ENCODE data around the gene HK1. TPM values are rescaled to one million over a fixed set of nuclear protein-coding genes. Genes with fewer than 3 reads are reported as not detected.
"Not testable (repeated sequence)": the region's sequence is repeated elsewhere in the genome, so short reads cannot be mapped to it uniquely, and the experiment has no call there.

HK1 gene
- total RNA-seq, 4 donors from 2014 or later, result 12.5 to 47.0 (median 12.6) TPM

- Histone ChIP-seq H3K9me3 (no peaks in the 10 kb centered on the region), H3K4me3 (no peak overlapping the region), H3K27ac (no peak overlapping the region), H3K36me3 (peaks cover 0 to 54% (median 0%) of the 10 kb centered on the region in 3 donors), H3K4me1 (no peaks in the 10 kb centered on the region), H3K27me3 (no peaks in the 10 kb centered on the region)
- TF ChIP-seq POLR2A (IDR thresholded peaks at IDR 0.05) (no peak), CTCF (IDR thresholded peaks at IDR 0.05) (no peak)
- no peak for DNase-seq
Measured at GRCh38 chr10:69246581-69247312, 31.5 kb upstream of the HK1 start.

DNA sequence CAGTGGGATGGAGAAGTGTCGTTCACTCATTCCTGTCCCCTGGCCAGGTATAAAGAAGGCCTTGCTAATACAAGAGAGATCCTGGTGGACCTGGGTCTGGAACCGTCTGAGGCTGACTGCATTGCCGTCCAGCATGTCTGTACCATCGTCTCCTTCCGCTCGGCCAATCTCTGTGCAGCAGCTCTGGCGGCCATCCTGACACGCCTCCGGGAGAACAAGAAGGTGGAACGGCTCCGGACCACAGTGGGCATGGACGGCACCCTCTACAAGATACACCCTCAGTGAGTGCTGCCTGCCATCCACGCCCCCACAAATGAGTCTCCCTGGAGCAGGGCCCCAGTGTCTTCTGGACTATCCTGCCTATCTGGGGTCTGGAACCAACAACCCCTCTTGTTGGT is 31.0 kb upstream of the HK1 start:
- H3K4me1 ChIP-seq, result no peaks in the 10 kb centered on the region
- no peak overlapping the region for H3K27ac ChIP-seq
- no peaks in the 10 kb centered on the region for H3K9me3 ChIP-seq
- H3K27me3 ChIP-seq, result no peaks in the 10 kb centered on the region
- TF ChIP-seq CTCF (IDR thresholded peaks at IDR 0.05), result no peak
- TF ChIP-seq POLR2A (IDR thresholded peaks at IDR 0.05), result no peak
- DNase-seq, result no peak
- H3K4me3 ChIP-seq, result no peak overlapping the region
- peaks cover 0 to 55% (median 0%) of the 10 kb centered on the region in 3 donors for H3K36me3 ChIP-seq

GRCh38 chr10:69248117-69248730 is 30.1 kb upstream of the HK1 start:
- TF ChIP-seq CTCF (IDR thresholded peaks at IDR 0.05) (no peak), POLR2A (IDR thresholded peaks at IDR 0.05) (no peak)
- no peak overlapping the region for H3K4me3 ChIP-seq
- no peaks in the 10 kb centered on the region for H3K9me3 ChIP-seq
- H3K4me1 ChIP-seq, result no peaks in the 10 kb centered on the region
- no peak for DNase-seq
- no peaks in the 10 kb centered on the region for H3K27me3 ChIP-seq
- no peak overlapping the region for H3K27ac ChIP-seq
- H3K36me3 ChIP-seq, result peaks cover 0 to 58% (median 0%) of the 10 kb centered on the region in 3 donors

- Histone ChIP-seq H3K27me3 (no peaks in the 10 kb centered on the region), H3K9me3 (no peaks in the 10 kb centered on the region), H3K4me1 (no peaks in the 10 kb centered on the region), H3K27ac (no peak overlapping the region), H3K36me3 (peaks cover 0 to 56% (median 0%) of the 10 kb centered on the region in 3 donors), H3K4me3 (no peak overlapping the region)
- no peak for DNase-seq
- TF ChIP-seq POLR2A (IDR thresholded peaks at IDR 0.05) (no peak), CTCF (IDR thresholded peaks at IDR 0.05) (no peak)
Measured at GRCh38 chr10:69250041-69250440, 28.3 kb upstream of the HK1 start.

DNA sequence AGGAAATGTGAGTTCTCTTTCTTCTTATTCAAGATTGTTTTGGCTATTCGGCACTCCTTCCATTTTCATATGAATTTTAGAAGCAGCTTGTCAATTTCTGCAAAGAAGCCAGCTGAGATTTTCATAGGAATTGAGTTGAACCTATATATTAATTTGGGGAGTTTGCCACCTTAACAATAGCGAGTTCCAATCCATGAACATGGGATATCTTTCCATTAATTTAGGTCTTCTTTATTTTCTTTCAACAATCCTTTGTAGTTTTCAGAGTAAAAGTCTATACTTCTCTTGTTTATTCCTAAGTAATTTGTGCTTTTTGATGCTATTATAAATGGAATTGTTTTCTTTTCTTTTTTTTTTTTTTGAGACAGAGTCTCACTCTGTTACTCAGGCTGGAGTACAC is 26.9 kb upstream of the HK1 start:
- DNase-seq, H3K27ac ChIP-seq: not testable (repeated sequence)
- peaks cover 0 to 56% (median 0%) of the 10 kb centered on the region in 3 donors for H3K36me3 ChIP-seq

DNA sequence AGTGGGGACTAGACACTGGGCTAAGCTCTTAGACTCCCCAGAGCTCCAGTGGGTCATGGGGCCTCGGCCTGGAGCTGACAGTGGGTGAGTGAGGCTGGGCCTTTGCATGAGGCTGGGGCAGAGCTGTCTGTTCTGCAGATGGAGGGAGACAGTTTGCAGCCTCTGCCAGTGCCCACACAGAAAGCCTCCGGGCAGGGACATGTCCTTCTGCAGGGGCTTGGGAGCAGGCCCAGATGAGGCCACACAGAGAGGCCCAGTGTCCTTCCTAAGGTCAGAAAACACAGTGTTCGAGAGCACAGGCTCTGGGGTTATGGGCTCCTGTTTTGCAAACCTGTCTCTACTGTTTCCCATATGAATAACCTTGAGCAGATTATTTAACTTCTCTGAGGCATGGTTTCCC is 25.1 kb upstream of the HK1 start:
- H3K9me3 ChIP-seq, result no peaks in the 10 kb centered on the region
- no peak for DNase-seq
- TF ChIP-seq CTCF (IDR thresholded peaks at IDR 0.05) (no peak), POLR2A (IDR thresholded peaks at IDR 0.05) (no peak)
- no peak overlapping the region for H3K27ac ChIP-seq
- H3K27me3 ChIP-seq, result no peaks in the 10 kb centered on the region
- H3K4me1 ChIP-seq, result no peaks in the 10 kb centered on the region
- H3K4me3 ChIP-seq, result no peak overlapping the region
- peaks cover 0 to 60% (median 0%) of the 10 kb centered on the region in 3 donors for H3K36me3 ChIP-seq

More for the DNA sequence above, 26.9 kb upstream of the HK1 start:
- H3K4me3 ChIP-seq, H3K27me3 ChIP-seq, H3K4me1 ChIP-seq, H3K9me3 ChIP-seq: not testable (repeated sequence)
